ENCODE measurements around the gene NOSIP.
A peak's percentile ranks its signal among the peaks of the same experiment; 100 is the strongest.
"Not testable (repeated sequence)": the region's sequence is repeated elsewhere in the genome, so short reads cannot be mapped to it uniquely, and the experiment has no call there.

NOSIP gene, protein sequence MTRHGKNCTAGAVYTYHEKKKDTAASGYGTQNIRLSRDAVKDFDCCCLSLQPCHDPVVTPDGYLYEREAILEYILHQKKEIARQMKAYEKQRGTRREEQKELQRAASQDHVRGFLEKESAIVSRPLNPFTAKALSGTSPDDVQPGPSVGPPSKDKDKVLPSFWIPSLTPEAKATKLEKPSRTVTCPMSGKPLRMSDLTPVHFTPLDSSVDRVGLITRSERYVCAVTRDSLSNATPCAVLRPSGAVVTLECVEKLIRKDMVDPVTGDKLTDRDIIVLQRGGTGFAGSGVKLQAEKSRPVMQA

DNA sequence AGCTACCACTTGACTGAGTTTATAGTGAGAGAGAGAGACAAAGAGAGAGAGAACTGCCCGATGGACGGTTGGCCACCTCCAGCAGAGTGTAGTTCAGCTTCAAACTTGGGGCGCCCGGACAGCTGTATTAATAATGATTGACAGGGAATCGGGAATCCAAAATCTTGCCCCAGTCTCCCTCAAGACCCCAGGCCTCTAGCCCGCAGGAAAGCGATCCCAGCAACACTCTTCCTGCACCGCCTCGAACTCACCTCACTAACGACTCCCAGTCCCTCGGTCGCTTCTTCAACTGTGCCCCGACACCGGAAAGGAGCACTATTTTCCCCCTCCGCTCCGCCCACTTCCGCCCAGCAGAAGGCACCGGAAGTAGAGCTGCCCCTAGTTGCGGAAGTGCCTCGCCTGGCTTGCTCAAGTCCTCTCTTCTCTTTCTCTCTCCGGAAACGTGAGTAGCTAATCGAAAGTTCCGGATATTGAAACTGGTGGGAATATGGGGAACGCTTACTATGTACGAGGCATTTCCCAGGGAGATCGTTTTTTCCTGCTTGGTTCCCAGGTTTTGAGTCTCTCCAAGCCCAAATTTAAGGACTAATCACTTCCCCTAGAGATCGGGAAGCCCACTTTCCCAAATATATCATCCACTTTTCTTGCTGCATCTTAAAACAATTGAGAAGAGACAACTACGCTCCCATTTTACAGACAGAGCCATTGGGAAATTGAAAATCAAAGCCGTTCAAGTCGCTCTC is at the start of gene NOSIP:
Gene NOSIP, minus strand, starts transcription at position 293 of the 743 bp plus-strand sequence. CDS start 19,865 bp downstream, outside the sequence.
- Mint-ChIP-seq H3K36me3 (ENCODE audit: low read depth) (peaks cover 5% of the 10 kb centered on the region), H3K4me3 (peak within 1 kb of the TSS; percentile 87), H3K4me1 (ENCODE audit: low read depth) (peaks cover 26% of the 10 kb centered on the region), H3K27me3 (ENCODE audit: low read depth) (no peaks in the 10 kb centered on the region), H3K27ac (peak within 1 kb of the TSS; percentile 79), H3K9me3 (no peaks in the 10 kb centered on the region)

DNA sequence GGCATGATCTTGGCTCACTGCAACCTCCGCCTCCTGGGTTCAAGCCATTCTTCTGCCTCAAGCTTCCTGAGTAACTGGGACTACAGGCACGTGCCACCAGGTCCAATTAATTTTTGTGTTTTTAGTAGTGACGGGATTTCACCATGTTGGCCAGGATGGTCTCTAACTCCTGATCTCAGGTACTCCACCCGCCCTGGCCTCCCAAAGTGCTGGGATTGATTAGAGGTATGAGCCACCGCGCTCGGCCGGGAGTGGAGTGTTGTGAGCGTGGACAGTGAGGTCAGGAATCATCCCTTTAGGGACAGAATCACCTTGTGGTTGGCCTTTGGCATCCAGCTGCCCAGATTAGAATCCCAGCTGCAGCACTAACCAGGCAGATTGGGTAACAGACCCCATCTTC is 49.3 kb upstream of the NOSIP start:
- Mint-ChIP-seq H3K4me1 (ENCODE audit: low read depth) (no peaks in the 10 kb centered on the region), H3K9me3 (no peaks in the 10 kb centered on the region), H3K4me3 (no peak overlapping the region), H3K36me3 (ENCODE audit: low read depth) (peaks cover 6% of the 10 kb centered on the region), H3K27me3 (ENCODE audit: low read depth) (no peaks in the 10 kb centered on the region), H3K27ac (no peak overlapping the region)

DNA sequence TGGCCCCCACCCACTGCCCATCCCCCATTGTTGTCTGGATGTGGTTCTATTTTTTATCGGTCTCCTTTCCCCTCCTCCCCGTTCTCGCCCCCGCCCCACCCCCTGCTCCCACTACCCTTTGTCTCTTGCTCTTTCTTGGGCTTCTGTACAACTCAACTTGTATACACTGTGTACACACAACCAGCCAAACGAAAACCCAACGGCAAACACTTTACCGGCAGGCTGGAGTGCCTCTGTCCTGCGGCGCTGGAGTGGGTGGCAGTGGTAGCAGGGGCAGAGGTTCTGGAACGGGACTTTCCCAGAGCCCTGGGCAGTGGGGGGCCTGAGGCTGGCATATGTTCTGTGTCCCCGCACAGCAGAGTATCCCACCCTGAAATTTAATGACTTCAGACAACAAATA is 45.9 kb upstream of the NOSIP start:
- Mint-ChIP-seq H3K27me3 (ENCODE audit: low read depth) (no peaks in the 10 kb centered on the region), H3K27ac (no peak overlapping the region), H3K4me3 (no peak overlapping the region), H3K9me3 (no peaks in the 10 kb centered on the region), H3K4me1 (ENCODE audit: low read depth) (no peaks in the 10 kb centered on the region), H3K36me3 (ENCODE audit: low read depth) (peaks cover 22% of the 10 kb centered on the region)

- peaks cover 22% of the 10 kb centered on the region for H3K36me3 Mint-ChIP-seq (ENCODE audit: low read depth)
- no peaks in the 10 kb centered on the region for H3K27me3 Mint-ChIP-seq (ENCODE audit: low read depth)
- H3K4me1 Mint-ChIP-seq (ENCODE audit: low read depth): no peaks in the 10 kb centered on the region
- no peak overlapping the region for H3K4me3 Mint-ChIP-seq
- no peaks in the 10 kb centered on the region for H3K9me3 Mint-ChIP-seq
- H3K27ac Mint-ChIP-seq: no peak overlapping the region
Observed at GRCh38 chr19:49624967-49625910, 44.9 kb upstream of the NOSIP start.

GRCh38 chr19:49617860-49618259 is 37.5 kb upstream of the NOSIP start:
- not testable (repeated sequence) for H3K27me3 Mint-ChIP-seq (ENCODE audit: low read depth); H3K4me3 Mint-ChIP-seq; H3K9me3 Mint-ChIP-seq; H3K27ac Mint-ChIP-seq; H3K4me1 Mint-ChIP-seq (ENCODE audit: low read depth)
- H3K36me3 Mint-ChIP-seq (ENCODE audit: low read depth): peaks cover 41% of the 10 kb centered on the region

- Mint-ChIP-seq H3K36me3 (ENCODE audit: low read depth) (peaks cover 41% of the 10 kb centered on the region), H3K27me3 (ENCODE audit: low read depth) (no peaks in the 10 kb centered on the region), H3K27ac (no peak overlapping the region), H3K9me3 (no peaks in the 10 kb centered on the region), H3K4me3 (no peak overlapping the region), H3K4me1 (ENCODE audit: low read depth) (peaks cover 9% of the 10 kb centered on the region)
Observed at GRCh38 chr19:49616945-49617344, 36.6 kb upstream of the NOSIP start.

DNA sequence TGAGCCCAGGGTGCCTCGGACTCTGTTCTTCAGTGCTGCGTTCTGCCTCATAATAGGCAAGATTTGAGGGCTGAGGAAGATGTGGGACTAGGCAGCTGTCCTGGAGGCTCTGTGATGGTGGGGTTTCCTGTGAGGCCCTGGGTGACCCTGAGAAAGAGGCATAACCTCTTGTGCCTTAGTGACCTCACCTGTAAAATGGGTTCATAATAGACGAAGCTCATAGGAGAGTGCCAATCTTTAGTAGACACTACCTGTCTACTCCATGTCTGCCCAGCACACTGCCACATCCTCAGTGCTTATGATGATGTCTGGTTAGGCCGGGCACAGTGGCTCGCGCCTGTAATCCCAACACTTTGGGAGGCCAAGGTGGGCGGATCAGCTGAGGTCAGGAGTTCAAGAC is 36.2 kb upstream of the NOSIP start:
- H3K27me3 Mint-ChIP-seq (ENCODE audit: low read depth): no peaks in the 10 kb centered on the region
- peaks cover 9% of the 10 kb centered on the region for H3K4me1 Mint-ChIP-seq (ENCODE audit: low read depth)
- H3K27ac Mint-ChIP-seq: no peak overlapping the region
- no peaks in the 10 kb centered on the region for H3K9me3 Mint-ChIP-seq
- H3K36me3 Mint-ChIP-seq (ENCODE audit: low read depth): peaks cover 40% of the 10 kb centered on the region
- no peak overlapping the region for H3K4me3 Mint-ChIP-seq

DNA sequence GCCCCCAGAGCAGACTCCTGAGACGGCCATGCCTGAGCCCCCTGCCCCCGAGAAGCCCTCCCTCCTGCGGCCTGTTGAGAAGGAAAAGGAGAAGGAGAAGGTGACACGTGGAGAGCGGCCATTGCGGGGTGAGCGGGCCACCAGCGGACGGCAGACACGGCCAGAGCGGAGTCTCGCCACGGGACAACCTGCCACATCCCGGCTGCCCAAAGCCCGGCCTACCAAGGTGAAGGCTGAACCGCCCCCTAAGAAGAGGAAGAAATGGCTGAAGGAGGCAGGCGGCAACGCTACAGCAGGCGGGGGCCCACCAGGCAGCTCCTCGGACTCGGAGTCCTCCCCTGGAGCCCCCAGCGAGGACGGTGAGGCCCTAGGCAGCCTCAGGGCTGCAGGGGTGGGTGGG is 35.5 kb upstream of the NOSIP start:
- Mint-ChIP-seq H3K4me1 (ENCODE audit: low read depth) (peaks cover 9% of the 10 kb centered on the region), H3K36me3 (ENCODE audit: low read depth) (peaks cover 38% of the 10 kb centered on the region), H3K27me3 (ENCODE audit: low read depth) (no peaks in the 10 kb centered on the region), H3K9me3 (no peaks in the 10 kb centered on the region), H3K4me3 (no peak overlapping the region), H3K27ac (no peak overlapping the region)

DNA sequence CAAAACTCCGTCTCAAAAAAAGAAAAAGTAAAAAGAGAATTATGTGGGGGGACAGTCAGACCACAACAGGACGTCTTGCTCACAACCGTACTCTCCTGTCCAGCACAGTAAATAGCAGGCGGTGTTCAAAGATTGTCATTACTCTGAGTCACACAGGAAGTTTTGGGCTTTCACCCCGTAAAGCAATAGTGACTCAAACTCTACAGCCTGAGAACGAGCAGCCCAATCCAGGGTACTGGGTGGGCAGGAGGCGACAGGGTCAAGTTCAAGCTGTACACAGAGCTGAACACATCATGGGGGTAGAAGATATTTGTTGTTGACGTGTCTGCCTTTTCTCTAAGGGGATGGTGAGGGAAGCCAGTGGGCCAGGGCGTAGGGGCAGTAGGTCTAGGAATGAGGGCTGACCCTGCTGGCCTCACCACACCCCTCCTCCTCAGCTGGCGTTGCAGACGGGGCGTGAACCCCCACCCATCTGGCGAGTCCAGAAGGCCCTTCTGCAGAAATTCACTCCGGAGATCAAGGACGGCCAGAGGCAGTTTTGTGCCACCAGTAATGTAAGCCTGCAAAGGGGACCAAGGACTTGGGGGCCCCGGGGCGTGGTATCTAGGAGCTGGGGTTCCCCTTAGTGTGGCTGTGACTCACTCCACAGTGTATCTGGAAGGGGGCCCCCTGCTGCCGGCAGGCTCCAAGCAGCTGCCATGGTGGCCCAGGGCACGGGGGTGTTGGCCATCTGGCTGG is 33.9 kb upstream of the NOSIP start:
- H3K27ac Mint-ChIP-seq: peak overlapping the region; percentile 67
- H3K9me3 Mint-ChIP-seq: no peaks in the 10 kb centered on the region
- peaks cover 9% of the 10 kb centered on the region for H3K4me1 Mint-ChIP-seq (ENCODE audit: low read depth)
- no peaks in the 10 kb centered on the region for H3K27me3 Mint-ChIP-seq (ENCODE audit: low read depth)
- H3K4me3 Mint-ChIP-seq: no peak overlapping the region
- H3K36me3 Mint-ChIP-seq (ENCODE audit: low read depth): peaks cover 38% of the 10 kb centered on the region

GRCh38 chr19:49613374-49613773 is 33.0 kb upstream of the NOSIP start:
- Mint-ChIP-seq H3K4me1 (ENCODE audit: low read depth) (peaks cover 9% of the 10 kb centered on the region), H3K36me3 (ENCODE audit: low read depth) (peaks cover 34% of the 10 kb centered on the region), H3K9me3 (no peaks in the 10 kb centered on the region), H3K4me3 (no peak overlapping the region), H3K27me3 (ENCODE audit: low read depth) (no peaks in the 10 kb centered on the region), H3K27ac (no peak overlapping the region)

GRCh38 chr19:49609499-49610092 is 29.2 kb upstream of the NOSIP start:
- Mint-ChIP-seq H3K27me3 (ENCODE audit: low read depth) (no peaks in the 10 kb centered on the region), H3K27ac (no peak overlapping the region), H3K4me1 (ENCODE audit: low read depth) (peaks cover 9% of the 10 kb centered on the region), H3K36me3 (ENCODE audit: low read depth) (peaks cover 15% of the 10 kb centered on the region), H3K4me3 (no peak overlapping the region), H3K9me3 (no peaks in the 10 kb centered on the region)

GRCh38 chr19:49605605-49606004 is 25.2 kb upstream of the NOSIP start:
- H3K4me3 Mint-ChIP-seq: no peak overlapping the region
- no peak overlapping the region for H3K27ac Mint-ChIP-seq
- H3K4me1 Mint-ChIP-seq (ENCODE audit: low read depth): peaks cover 2% of the 10 kb centered on the region
- H3K9me3 Mint-ChIP-seq: no peaks in the 10 kb centered on the region
- H3K36me3 Mint-ChIP-seq (ENCODE audit: low read depth): peaks cover 20% of the 10 kb centered on the region
- H3K27me3 Mint-ChIP-seq (ENCODE audit: low read depth): no peaks in the 10 kb centered on the region

DNA sequence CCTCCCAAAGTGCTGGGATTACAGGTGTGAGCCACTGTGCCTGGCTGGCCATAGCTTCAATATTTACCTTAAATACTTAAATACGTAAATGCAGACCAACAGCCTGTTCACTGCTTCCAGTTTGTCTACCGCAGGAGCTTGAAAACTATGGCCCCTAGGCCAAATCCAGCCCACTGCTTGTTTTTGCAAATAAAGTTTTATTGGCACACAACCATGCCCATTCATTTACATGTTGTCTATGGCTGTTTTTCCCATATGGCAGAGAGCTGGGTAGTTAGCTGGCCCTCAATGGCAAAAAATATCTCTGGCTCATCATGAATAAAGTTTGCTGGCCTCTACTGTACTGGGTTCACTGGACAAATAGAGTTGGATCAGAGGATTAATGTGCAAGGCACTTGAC is 22.4 kb upstream of the NOSIP start:
- H3K4me3 Mint-ChIP-seq: no peak overlapping the region
- H3K27ac Mint-ChIP-seq: no peak overlapping the region
- peaks cover 31% of the 10 kb centered on the region for H3K36me3 Mint-ChIP-seq (ENCODE audit: low read depth)
- no peaks in the 10 kb centered on the region for H3K9me3 Mint-ChIP-seq
- no peaks in the 10 kb centered on the region for H3K27me3 Mint-ChIP-seq (ENCODE audit: low read depth)
- H3K4me1 Mint-ChIP-seq (ENCODE audit: low read depth): peaks cover 5% of the 10 kb centered on the region
